Mammary epithelial cell (primary cell): ENCODE results near the gene PHF11.

Experiments
- EZH2 ChIP-seq: IDR thresholded peaks from 2 replicates; pipeline ENCODE4 v1.6.1; 2012; ENCODE audit warnings: low read length, inconsistent platforms, borderline replicate concordance
- TF ChIP-seq, protein P1 (sequence below), 2 donors: IDR thresholded peaks in 1 of 2; conservative IDR thresholded peaks in 1 of 2; 2 replicates each; pipeline ENCODE4 v1.5.1; 2011 to 2012; ENCODE audit warnings: inconsistent platforms in 2 of 2, low read length in 2 of 2, mild to moderate bottlenecking in 2 of 2, control low read depth in 1 of 2, low read depth in 1 of 2; ENCODE audit not compliant: insufficient read depth in 1 of 2; ENCODE audit errors: extremely low read depth in 1 of 2

- TF ChIP-seq, protein P1, sequence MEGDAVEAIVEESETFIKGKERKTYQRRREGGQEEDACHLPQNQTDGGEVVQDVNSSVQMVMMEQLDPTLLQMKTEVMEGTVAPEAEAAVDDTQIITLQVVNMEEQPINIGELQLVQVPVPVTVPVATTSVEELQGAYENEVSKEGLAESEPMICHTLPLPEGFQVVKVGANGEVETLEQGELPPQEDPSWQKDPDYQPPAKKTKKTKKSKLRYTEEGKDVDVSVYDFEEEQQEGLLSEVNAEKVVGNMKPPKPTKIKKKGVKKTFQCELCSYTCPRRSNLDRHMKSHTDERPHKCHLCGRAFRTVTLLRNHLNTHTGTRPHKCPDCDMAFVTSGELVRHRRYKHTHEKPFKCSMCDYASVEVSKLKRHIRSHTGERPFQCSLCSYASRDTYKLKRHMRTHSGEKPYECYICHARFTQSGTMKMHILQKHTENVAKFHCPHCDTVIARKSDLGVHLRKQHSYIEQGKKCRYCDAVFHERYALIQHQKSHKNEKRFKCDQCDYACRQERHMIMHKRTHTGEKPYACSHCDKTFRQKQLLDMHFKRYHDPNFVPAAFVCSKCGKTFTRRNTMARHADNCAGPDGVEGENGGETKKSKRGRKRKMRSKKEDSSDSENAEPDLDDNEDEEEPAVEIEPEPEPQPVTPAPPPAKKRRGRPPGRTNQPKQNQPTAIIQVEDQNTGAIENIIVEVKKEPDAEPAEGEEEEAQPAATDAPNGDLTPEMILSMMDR (conservative IDR thresholded peaks at IDR 0.05 in 1 of 2, IDR thresholded peaks at IDR 0.05 in 1 of 2; ENCODE audit: extremely low read depth in 1 of 2, insufficient read depth in 1 of 2, low read depth in 1 of 2, low read length in 2 of 2): no peak
- no peak for TF ChIP-seq EZH2
Measured at GRCh38 chr13:49553888-49554287, 58.1 kb downstream of the PHF11 start.
